HG03045 (cell line): ENCODE measurements around the gene NTN5.

ENCODE experiments used
- ATAC-seq: cut with Tn5 transposase; IDR thresholded peaks from one replicate; pipeline ENCODE4 v1.9.1; 2021; ENCODE audit warnings: mild to moderate bottlenecking, moderate library complexity; ENCODE audit not compliant: unreplicated experiment

The NTN5 gene

GRCh38 chr19:48631225-48631624 lies 41.6 kb downstream of the NTN5 start:
- no peak for ATAC-seq

GRCh38 chr19:48630296-48631063 lies 42.3 kb downstream of the NTN5 start:
- no peak for ATAC-seq

DNA sequence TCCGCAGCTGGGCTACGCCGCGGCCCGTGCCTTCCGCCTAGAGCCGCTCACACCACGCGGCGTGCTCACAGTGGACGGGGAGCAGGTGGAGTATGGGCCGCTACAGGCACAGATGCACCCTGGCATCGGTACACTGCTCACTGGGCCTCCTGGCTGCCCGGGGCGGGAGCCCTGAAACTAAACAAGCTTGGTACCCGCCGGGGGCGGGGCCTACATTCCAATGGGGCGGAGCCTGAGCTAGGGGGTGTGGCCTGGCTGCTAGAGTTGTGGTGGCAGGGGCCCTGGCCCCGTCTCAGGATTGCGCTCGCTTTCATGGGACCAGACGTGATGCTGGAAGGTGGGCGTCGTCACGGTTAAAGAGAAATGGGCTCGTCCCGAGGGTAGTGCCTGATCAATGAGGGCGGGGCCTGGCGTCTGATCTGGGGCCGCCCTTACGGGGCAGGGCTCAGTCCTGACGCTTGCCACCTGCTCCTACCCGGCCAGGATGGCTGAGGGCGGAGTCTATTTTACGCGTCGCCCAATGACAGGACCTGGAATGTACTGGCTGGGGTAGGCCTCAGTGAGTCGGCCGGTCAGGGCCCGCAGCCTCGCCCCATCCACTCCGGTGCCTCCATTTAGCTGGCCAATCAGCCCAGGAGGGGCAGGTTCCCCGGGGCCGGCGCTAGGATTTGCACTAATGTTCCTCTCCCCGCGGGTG lies 43.1 kb downstream of the NTN5 start:
- ATAC-seq = no peak

DNA sequence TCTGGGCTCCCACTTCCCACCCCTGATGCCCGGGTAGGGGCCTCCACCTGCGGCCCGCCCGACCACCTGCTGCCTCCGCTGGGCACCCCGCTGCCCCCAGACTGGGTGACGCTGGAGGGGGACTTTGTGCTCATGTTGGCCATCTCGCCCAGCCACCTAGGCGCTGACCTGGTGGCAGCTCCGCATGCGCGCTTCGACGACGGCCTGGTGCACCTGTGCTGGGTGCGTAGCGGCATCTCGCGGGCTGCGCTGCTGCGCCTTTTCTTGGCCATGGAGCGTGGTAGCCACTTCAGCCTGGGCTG lies 43.6 kb downstream of the NTN5 start:
- no peak for ATAC-seq

- no peak for ATAC-seq
Measured at GRCh38 chr19:48628486-48629296, 44.1 kb downstream of the NTN5 start.

DNA sequence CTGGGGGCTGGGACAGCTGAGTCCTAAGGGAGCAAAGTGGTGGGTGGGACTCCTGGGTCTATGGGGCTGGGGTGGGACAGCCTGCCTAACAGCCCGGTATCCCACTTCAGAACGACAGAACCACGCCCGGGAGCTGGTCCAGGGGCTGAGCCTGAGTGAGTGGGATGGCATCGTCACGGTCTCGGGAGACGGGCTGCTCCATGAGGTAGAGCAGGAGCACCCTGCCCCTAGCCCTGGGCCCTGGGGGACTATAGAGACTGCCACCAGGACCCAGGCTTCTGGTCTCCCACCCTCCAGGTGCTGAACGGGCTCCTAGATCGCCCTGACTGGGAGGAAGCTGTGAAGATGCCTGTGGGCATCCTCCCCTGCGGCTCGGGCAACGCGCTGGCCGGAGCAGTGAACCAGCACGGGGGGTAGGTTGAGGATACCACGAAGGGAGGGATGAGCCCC lies 44.9 kb downstream of the NTN5 start:
- no peak for ATAC-seq

- ATAC-seq = no peak
Measured at GRCh38 chr19:48627201-48627864, 45.5 kb downstream of the NTN5 start.

GRCh38 chr19:48625891-48626327 lies 46.9 kb downstream of the NTN5 start:
- ATAC-seq = no peak

DNA sequence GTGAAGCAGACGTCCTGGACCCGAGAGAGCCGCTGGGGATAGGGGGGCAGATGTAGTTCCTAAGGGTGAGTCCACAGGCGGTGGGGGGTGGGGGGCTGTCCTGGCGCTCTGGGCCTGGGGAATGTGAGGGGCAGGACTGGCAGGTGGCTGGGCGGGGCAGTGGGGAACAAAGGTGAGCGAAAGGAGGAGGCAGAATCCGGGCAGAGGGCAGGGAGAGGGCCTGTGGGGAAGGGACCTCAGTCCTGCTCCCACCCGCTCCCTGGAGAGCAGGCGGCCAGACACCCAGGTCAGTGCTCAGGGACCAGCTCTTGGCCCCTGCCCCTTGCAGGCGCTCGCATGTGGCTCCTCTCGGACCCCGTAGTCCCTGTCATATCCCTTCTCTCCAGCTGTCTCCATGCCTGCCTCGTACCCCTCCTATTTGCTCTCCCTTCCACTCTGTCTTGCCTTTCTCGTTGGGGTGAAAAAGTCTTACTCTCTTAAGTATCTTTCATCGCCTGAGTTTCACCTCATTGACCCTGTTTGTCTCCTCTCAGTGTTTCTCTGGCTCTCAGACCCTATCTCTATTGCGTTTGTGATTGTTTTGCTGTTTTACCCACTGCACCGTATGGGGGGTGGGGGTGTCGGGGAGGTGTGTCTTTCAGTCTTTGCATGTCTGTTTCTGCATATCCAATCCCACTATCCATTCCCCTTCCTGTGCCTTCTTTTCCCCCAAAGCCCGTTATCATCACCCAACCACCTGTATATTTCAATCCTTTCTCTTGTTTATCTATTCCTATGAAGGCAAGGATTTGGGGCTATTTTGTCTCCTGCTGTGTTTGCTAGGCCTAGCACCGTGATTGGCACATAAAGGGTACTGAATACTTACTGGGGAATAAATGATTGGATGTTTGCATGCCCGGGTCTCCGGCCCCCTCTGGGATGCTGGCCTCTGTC lies 47.8 kb downstream of the NTN5 start:
- no peak for ATAC-seq

DNA sequence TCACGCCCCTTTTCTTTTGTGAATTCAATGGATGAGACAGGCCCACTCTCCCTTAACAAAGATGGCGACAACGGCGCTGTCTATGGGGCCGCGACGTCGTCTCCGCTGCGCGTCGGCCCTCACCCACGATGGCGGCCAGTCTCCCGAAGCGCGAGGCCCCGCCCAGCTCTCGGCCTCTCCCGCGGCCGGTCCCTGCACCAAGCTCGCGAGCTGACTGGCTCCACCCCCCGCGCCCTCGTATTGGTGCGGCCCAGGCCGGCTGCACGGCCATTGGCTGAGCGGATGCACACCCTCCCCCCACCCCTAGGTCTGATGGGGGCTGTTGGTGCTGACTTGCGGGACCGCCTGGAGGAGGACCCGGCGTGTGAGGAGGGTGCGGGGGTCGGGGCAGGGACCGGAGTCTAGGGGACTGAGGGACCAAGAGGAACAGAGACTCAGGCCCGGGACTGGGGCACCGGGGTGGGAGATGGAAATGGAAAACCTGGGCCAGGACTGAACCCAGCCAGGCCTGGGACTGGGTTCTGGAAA lies 48.7 kb downstream of the NTN5 start:
- ATAC-seq = peak; percentile 57

DNA sequence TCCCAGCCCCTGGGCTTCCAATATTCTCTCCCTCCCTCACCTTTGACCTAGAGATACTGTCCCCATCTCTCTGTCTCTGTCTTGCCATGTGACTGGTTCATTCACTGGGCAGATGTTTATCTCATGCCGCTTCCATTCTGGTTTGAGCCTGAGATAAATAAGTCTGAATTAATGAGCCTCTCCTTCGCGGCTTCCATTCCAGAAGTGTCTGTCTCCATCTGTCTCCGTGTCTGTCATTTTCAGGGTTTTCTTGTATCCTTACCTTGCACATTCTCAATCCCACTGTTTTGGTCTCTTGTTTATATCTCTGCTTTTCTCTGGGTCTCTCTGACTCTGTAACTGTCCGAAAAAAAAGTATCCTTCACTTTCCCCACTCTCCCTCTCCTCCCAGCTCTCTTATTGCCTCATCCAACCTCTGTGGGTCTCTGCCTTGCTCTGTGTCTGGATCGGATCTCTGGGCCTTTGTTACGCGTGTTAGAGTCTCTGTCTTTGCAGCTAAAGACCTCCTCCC lies 49.2 kb downstream of the NTN5 start:
- no peak for ATAC-seq

DNA sequence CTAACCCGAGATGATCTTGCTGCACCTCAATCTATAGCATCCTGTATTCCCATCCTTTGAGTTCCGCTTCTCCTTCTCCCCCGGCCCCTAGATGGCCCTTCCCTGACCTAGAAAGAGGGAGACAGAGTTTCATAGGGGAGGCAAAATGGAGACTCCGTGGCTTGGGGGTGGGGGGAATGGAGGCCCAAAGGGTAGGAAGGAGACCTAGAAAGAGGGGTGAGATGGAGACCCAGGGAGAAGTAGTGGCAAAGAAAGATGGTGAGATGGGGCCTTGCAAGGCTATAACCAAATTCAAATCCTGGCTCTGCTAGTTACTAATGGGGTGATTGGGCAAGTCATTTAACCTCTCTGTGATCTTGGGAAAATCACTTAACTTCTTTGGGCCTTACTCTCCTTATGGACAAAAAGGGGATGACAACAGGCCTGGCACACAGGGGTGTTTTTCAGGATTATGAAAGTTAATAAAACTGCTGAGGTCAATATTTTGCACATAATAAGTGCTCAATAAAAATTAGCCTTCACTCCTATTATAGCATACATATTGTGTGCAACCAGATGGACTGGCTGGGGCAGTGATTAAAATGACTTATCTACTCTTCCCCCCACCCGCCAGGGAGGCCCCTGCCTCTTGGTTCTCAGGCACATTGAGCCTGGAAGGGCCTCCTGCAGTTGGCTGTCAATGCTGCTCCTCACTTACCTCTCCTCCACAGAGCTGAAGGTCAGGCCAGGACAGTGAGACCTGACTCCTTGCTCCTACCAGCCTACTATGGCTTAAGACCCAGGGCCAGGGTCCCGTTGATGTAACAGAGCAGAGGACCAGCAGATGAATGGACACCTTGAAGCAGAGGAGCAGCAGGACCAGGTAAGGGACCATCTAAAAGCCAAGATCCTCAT lies 52.9 kb downstream of the NTN5 start:
- no peak for ATAC-seq

DNA sequence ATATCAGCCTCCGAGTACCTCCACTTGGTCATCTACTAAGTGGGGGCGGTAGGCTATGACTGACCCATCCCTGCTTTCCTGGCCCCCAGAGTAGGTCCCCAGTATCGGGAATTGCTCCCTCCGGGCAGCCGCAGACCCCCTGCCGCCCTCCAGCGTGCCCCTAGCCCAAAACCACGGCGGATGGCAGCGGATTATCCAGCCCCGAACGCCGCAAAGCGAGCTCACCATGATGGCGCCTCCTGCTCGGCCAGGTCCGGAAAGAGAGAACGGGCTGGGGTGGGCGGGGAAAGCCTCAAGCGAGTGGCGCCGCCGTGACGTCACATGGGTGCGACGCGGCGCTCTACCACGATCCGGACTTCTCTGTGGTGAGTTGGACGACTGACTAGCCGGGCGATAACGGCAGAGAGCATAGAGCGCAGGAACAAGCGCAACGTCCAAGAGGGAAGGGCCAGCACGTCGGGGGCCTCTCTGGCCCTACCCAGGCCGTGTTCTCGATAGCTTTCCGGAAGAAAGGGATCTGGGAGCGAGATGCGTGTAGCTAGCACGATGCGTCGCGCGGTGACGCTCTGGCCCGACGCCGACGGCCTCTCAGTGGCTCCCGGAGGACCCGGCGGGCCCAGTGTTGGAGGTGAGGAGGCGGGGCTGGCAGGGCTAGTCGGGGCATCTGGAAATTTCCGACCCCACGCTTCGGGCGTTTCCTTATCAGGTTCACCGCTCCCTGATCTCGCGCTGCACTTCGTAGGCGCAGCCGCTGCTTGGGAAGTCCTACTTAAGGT lies 53.7 kb downstream of the NTN5 start, which contains the start of the genes RPL18 and SPHK2:
TSS of gene RPL18 (minus strand) at position 263 of the 776 bp plus-strand sequence. CDS start at position 228, 35 bp downstream.
TSS of gene SPHK2 (plus strand) at position 591 of the 776 bp plus-strand sequence. CDS start 1,009 bp downstream, outside the sequence.
- peak; percentile 77 for ATAC-seq

- no peak for ATAC-seq
Measured at GRCh38 chr19:48618278-48618915, 54.4 kb downstream of the NTN5 start.

GRCh38 chr19:48617146-48617937 lies 55.5 kb downstream of the NTN5 start:
- no peak for ATAC-seq

DNA sequence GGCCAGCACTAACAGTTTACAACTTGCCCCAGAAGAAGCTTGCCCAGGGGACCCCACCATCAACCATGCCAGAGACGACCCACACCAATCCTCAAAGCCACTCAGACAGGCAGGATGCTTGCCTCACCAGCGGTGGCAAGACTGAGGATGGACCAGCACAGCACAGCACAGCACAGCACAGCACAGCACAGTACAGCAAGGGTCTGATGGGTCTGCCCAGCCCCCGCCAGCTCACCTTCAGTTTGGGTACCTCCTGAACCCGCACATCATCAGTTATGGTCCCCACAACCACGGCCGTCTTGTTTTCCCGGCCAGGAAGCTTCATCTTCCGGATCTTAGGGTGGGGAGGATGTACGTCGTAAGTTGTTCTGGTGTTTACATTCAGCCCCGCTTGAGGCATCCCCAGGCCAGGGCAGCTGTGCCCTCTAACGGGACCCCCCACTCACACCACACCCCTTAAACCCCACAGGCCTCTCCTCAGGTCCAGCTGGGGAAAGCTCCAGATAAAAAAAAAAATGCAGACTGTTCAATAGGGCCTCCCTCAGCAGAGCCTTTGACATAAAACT lies 56.2 kb downstream of the NTN5 start:
- no peak for ATAC-seq
